KG1 (cell line): ENCODE data around the gene TRPM3.

Experiments
- DNase-seq: peaks from one replicate; lab custom pipeline; 2025; lab: John Stamatoyannopoulos, UW

The TRPM3 gene

GRCh38 chr9:70578720-70579119 lies 542.7 kb downstream of the TRPM3 start:
- no peak for DNase-seq

- no peak for DNase-seq
These were observed 543.8 kb downstream of the TRPM3 start for GRCh38 chr9:70577671-70578070.

DNA sequence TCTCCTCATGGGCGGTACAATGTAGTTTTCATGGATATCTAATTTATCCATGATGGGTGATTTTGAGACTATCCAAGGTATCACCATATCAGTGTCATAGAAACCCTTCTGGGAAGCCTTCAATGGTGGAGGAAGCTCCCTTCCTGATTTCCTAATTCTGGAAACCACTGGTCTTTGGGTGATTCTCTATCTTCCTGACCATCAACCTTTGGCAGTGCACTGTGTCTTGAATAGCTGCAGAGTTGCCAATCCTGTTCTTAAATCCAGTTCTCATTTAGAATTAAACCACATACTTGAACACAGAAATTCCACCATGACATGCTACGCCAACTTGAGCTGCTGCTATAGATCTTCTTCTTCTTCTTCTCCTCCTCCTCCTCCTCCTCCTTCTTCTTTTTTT lies 545.3 kb downstream of the TRPM3 start:
- DNase-seq, result no peak

DNA sequence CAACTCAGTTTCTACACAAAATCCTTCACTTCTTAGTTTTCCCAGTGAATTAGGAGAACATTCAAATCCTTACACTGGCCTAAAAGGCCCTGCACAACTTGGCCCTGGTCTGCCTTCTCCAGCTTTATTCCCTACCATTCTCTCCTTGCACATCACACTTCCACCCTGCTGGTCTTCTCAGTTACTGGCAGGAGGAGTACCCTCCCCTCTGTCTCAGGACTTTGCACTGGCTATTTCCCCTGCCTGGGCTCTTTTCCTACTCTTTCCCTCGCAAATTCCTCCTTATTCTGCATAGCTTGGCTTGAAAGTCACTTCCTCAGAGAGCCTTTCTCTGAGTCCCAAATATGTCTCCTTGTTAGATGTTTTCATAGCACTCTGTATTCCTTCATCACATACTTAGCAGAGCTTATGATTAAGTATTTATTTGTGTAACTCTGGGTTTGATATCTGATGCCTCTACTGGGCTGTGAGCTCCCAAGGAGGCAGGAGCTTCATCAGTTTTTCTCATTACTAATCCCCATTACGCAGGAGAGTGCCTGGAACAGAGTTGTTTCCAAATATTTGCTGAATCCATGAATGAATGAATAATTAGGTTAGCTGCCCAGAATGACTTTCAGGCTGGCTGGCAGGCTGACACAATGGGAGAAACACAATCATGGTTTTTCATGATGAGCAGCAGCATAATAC lies 547.1 kb downstream of the TRPM3 start:
- DNase-seq, result no peak

DNA sequence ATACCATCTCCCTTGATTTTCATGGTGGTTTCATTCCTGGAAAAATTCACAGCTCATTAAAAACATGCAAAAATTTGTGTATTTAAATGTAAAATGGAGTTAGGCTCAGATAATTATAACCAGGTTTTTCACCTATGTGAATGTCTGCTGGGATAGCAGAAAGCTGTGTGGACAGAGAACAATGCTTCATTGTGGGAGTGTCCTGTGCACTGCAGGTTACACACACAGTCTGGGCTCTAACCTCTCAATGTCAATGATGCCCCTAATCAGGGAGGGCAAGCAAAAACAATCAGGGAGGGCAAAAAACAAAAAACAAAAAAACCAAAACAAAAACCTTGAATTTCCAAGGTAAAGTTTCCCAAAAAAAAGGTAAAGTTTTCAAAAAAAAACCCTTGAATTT lies 548.1 kb downstream of the TRPM3 start:
- DNase-seq, result no peak

GRCh38 chr9:70571258-70571657 lies 550.2 kb downstream of the TRPM3 start:
- no peak for DNase-seq

GRCh38 chr9:70569791-70570190 lies 551.6 kb downstream of the TRPM3 start:
- no peak for DNase-seq

- no peak for DNase-seq
These were observed 552.2 kb downstream of the TRPM3 start for GRCh38 chr9:70569070-70569772.

- DNase-seq, result no peak
These were observed 553.9 kb downstream of the TRPM3 start for GRCh38 chr9:70567511-70567910.

DNA sequence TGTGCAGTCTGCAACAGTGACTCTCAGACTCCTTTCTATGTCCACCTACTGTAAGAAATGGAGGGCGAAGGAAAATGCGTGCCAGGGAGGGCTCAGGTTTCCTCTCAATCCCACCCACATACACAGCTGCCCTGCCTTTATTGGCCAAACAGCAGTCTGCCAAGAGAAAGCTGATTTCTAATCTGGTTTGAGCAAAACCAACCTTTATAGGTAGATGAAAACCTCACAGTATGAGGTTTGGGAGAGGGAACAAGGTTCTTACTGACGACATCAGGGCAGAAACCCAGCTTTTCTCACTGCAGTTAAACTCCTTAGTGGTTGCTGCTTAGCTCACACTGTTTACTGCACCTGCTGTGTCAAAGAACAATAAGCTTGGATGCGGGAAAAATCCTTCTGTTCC lies 554.7 kb downstream of the TRPM3 start:
- no peak for DNase-seq

- no peak for DNase-seq
These were observed 555.4 kb downstream of the TRPM3 start for GRCh38 chr9:70566066-70566465.

- DNase-seq, result no peak
These were observed 556.7 kb downstream of the TRPM3 start for GRCh38 chr9:70564468-70565335.

GRCh38 chr9:70563431-70564204 lies 557.8 kb downstream of the TRPM3 start:
- DNase-seq, result peak; percentile 87

DNA sequence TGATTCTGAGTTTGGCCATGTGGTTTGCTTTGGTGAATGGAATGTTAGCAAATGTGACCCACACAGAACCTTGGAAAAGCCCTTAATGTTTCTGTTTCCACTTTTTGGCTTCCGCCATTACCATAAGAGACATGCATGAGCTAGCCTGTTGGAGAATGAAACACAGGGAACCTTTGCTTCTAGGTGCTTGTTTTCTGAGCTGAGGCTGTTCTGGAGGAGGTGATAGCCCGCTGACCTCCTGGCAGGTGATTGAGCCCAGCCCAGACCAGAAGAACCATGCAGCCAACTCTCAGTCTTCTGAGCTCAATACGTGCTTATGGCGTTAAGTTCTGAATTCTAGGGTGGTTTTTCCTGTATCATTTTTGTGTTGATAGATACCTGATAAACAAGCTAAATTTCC lies 558.4 kb downstream of the TRPM3 start:
- DNase-seq, result no peak

GRCh38 chr9:70561786-70562395 lies 559.5 kb downstream of the TRPM3 start:
- no peak for DNase-seq

- no peak for DNase-seq
These were observed 560.3 kb downstream of the TRPM3 start for GRCh38 chr9:70561111-70561510.

GRCh38 chr9:70559102-70559501 lies 562.3 kb downstream of the TRPM3 start:
- DNase-seq, result no peak

GRCh38 chr9:70557661-70558369 lies 563.6 kb downstream of the TRPM3 start:
- DNase-seq, result no peak

- no peak for DNase-seq
These were observed 564.6 kb downstream of the TRPM3 start for GRCh38 chr9:70556771-70557170.

- DNase-seq, result no peak
These were observed 566.5 kb downstream of the TRPM3 start for GRCh38 chr9:70554881-70555280.
